Caki2 (cell line): ENCODE measurements around the gene OFD1. TPM values are rescaled to one million over a fixed set of nuclear protein-coding genes. Genes with fewer than 3 reads are reported as not detected.
"Not testable (repeated sequence)": the region's sequence is repeated elsewhere in the genome, so short reads cannot be mapped to it uniquely, and the experiment has no call there.

Source experiments
- DNase-seq: peaks from one replicate; pipeline ENCODE4 v3.0.0-alpha.2; 2015; ENCODE audit warnings: low read depth
- in situ Hi-C: cut with HindIII; loops from 2 replicates; pipeline ENCODE4 v1.10.0; 2016; ENCODE audit warnings: low sequenced_read_pairs, low pct_unique_long_range_greater_than_20kb, mixed read lengths
- total RNA-seq: library from RNA; depleted of rRNA; stranded (reverse); fragments of >200 nt; shearing (Covaris generic); gene quantifications from 2 replicates; pipeline ENCODE4 v1.2.3, GENCODE V29; 2014; ENCODE audit warnings: low replicate concordance

The OFD1 gene
- total RNA-seq, 1 experiment from 2014 or later: 15.5 TPM

DNA sequence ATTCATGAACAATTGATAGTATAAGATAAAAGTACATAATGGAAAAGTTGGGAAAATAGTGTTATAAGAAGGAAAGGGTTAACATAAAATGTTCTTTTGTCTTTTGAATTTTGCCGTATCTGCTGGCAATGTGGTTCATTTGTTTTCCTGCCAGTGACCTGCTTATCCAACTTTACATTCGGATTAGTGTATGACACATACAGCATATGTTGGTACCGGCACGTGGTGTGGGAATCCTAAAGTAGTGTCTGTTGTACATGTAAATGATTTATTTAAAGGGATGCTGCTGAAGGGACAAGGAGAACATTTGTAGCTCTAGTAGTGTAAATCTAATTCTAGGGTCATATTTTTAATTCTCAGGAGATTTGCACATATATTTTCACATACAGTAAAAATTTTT, 34.2 kb upstream of the OFD1 start:
- DNase-seq: no peak
- in situ Hi-C loops: no loop called here

DNA sequence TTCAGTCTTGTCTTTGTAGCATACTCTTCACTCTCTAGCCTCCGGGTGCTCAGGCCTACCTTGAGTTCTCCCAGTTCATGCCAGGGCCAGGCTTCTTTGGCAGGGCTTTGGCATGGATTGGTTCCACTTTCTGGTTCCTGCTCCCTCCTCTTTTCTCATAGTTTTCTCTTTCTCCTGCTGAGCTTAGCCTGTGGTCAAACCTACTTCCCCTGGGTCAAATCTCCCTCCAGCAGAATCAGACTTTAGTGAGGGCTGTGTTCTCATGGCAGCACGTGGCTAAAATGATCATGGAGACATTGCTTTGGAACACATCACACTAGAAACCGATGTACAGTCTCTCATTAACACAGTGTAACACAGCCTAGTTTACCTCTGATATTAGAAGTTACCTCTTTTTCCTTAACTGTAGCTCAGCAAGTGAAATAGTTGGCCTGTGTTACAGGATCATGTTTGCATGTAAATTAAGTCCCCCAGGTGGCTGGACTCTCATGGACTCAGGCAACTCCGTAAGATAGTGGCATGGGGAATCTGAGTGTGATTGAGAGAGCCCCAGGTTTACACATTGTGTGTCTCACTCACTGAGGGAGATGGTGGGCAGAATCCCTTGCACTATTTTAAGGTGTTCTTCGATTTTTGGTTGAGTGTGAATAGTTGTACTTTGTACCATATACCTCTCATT, 32.3 kb upstream of the OFD1 start:
- no peak for DNase-seq
- in situ Hi-C loops: no loop called here

DNA sequence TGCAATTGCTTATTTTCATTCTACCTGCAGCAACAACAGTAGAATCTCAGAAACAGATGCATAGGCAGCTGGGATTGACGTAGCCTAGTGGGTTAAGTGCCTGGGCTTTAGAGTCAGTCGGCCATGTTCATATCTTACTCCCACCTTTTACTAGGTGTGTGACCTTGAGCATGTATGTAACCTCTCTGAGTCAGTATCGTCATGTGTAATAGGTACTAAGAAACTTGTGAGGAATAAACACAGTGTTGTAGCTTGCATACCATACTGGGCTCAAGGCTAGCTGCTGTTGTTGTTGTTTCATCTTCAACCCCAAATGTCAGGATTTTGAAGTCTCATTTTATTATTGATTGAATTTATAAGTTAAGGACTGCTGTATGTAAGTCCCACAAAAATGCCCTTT, 31.4 kb upstream of the OFD1 start:
- DNase-seq: no peak
- in situ Hi-C loops: no loop called here

DNA sequence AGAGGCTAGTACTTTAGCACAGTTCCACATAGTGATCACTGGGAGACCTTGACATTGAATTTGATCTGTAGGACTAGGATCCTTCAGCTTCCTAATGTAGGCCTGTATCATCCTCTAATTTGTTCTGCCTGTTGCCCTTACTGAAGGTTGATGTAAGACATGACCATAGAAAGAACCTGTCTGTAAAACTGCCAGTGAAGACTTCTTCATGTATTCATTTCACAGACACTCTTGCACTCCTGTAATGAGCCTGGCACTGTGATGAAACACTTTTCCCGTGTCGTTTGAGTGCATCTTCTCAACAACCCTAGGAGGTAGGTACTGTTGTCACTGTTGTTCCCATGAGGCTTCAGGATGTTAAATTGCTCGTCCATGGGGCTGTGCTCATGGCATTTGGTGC, 31.0 kb upstream of the OFD1 start:
- in situ Hi-C loops: no loop called here
- DNase-seq: no peak

DNA sequence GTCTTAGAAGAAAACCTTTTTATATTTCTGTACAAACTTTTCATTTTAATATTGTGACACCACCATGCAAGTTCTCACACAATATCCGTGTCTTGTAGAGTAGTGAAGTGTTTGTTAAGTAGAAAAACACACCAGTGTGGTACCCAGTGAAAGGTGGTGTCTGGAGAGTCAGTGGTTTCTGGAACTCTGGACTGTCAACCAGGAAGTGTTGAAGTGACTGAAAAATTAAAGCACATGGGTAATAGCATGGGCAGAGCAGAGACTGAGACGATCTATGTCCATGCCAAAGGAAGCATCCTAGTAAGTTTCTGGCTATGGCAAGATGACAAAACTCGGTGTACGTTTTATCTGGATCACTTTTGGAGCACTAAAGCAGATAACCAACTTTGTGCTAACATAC, 23.4 kb upstream of the OFD1 start:
- DNase-seq: no peak
- in situ Hi-C loops: no loop called here

DNA sequence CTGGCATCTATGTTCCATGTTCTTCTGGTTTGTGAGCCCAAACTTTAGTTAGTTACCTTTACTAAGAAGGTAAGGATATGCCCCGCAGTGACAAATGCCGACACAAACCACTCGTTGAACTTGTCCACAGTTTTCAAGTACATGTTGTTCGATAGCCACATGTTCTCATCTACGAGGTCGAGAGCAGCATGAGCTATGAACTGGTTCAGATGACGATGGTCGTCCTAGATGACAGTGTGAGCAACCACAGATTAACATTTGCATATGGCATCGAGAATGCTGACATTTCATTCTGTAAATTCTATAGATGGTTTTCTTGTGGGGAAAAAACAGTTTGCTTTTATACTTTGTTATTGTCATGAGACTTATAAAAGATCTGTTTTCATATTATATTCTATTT, 18.1 kb upstream of the OFD1 start:
- no peak for DNase-seq
- in situ Hi-C loops: no loop called here

DNA sequence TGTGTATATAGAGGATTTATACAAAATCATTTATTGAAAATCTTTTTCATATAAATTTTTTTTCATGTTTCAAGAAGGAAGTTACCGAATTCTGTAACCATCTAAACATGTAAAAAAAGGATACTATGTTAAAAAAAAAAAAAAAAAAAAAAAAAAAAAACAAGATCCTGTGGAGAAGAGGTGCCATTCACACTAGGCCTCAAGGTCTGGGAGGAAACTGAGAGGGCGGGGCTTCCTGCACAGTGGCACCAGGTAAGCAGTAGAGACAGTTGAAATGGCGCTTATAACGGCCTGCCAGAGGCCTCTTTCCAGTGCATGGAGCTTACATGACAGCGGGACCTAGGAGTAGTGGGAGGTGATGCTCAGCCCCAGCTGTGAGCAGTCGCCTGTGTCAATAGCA, 17.6 kb upstream of the OFD1 start:
- in situ Hi-C loops: no loop called here
- DNase-seq: no peak

DNA sequence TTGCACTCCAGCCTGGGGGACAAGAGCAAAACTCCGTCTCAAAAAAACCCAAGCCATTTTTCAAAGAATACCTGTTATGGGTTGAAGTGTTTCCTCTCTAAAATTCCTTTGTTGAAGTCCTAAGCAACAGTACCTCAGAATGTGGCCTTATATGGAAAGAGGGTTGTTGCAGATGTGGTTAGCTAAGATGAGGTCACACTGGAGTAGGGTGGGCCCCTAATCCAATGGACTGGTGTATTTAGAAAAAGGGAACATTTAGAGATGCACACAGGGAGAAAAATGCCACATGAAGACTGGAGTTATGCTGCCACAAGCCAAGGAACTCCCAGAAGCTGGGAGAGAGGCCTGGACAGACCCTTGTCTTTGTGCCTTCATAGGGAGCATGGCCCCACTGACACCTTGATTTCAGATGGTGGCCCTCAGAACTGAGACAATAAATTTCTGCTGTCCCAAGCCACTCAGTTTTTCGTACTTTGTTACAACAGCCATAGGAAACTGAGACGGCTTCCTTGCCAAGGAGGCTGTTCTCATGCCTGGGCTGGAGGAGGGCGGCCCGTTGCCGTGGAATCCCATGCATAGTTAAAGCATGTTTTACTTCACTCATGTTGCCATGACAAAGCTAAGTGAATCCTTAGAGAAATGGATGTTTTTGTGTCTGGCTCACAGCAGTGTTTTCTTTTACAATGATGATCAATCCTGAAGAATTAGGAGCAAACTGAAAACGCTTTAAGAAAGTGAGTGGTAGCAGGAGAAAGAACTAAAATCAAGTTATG, 16.7 kb upstream of the OFD1 start:
- in situ Hi-C loops: no loop called here
- no peak for DNase-seq

DNA sequence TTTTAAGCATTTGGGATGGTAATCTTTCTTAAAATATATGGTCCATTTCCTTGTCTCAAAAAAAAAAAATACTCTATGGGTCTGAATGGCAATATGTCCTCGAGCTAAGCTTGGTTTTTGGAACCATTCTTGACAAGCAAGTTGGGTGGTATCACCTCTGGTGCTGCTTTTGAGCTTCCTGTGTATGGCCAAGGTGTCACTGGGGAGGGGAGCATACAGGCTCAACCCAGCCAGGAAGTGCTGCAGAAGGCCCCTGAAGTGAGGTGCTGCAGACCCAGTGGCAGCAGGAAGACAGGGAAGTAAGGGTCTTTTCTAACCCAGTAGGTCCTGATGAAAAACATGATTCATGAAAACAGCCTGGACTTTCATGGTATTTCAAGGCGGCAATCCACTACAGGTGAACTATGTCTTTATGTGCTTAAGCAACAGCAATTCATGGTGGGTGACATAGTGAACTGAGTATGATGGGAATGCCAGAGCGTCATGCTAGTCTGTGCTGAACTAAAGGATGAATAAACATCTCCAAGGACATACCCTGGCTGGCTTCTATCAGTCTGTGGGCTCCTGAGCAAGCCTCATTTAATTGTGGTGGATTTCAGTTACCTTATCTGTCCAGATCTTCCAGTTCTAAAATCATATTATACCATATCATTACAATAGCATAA, 15.2 kb upstream of the OFD1 start:
- in situ Hi-C loops: no loop called here
- no peak for DNase-seq

DNA sequence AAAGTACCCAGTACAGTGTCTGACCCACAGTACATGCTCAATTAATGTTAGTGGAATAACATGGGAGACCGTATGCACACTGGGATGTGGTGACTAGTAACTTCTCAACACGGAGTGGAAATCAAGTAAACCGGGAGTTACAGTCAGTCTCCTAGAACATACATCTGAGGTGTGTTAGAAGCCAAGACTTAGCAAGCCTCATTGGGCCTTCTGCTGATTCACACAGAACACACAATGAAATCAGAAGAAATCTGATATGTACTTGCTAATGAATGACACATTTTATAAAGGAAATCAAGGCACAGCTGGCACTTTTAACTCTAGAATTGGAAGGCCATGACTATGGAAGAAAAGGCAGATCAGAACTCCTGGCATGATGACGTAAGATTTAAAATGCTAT, 13.2 kb upstream of the OFD1 start:
- no peak for DNase-seq
- in situ Hi-C loops: no loop called here

DNA sequence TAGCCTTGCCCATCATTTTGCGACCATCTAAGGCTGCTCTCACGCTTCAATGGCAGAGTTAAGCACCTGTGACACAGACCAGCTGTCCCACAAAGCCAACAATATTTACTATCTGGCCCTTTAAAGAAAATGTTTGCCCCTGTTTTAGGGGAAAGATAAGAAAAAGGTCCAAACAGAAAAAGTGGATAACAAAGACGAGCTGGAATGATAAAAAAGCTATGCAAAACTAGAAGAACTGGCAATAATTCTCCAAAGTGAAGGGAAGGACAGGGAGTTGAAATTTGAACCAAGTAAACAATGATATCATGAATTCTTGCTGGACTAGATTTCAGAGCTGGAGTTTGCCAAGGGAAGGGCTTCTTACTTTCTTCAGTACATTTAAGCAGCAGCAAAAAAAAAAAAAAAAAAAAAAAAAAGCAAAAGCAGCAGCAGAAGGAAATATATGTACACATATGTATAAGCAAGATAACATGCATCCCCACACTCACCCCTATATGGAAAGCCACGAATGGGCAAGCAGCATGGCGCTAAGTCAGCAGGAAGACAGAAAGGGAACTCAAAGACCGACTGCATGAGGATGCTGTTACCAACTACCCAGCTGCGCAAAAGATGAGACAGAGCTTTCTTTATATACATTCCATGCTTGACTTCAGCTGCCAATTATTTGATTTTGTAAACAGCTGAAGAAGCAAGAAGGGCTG, 12.6 kb upstream of the OFD1 start:
- DNase-seq: no peak
- in situ Hi-C loops: no loop called here

DNA sequence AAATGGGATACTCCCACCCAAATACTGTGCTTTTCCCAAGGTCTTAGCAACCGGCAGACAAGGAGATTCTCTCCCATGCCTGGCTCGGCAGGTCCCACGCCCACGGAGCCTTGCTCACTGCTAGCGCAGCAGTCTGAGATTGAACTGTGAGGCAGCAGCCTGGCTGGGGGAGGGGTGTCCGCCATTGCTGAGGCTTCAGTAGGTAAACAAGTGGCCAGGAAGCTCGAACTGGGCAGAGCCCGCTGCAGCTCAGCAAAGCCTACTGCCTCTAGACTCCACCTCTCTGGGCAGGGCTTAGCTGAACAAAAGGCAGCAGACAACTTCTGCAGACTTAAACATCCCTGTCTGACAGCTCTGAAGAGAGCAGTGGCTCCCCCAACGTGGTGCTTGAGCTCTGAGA, 9.7 kb upstream of the OFD1 start:
- in situ Hi-C loops, DNase-seq: not testable (repeated sequence)

DNA sequence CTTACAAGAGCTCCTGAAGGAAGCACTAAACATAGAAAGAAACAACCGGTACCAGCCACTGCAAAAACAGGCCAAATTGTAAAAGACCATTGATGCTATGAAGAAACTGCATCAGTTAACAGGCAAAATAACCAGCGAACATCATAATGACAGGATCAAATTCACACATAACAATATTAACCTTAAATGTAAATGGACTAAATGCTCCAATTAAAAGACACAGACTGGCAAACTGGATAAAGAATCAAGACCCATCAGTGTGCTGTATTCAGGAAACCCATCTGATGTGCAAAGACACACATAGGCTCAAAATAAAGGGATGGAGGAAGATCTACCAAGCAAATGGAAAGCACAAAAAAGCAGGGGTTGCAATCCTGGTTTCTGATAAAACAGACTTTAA, 8.0 kb upstream of the OFD1 start:
- DNase-seq, in situ Hi-C loops: not testable (repeated sequence)

DNA sequence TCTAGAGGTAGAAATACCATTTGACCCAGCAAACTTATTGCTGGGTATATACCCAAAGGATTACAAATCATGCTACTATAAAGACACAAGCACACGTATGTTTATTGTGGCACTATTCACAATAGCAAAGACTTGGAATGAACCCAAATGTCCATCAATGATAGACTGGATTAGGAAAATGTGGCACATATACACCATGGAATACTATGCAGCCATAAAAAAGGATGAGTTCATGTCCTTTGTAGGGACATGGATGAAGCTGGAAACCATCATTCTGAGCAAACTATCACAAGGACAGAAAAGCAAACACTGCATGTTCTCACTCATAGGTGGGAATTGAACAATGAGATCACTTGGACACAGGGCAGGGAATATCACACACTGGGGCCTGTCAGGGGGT, 4.0 kb upstream of the OFD1 start:
- in situ Hi-C loops, DNase-seq: not testable (repeated sequence)

DNA sequence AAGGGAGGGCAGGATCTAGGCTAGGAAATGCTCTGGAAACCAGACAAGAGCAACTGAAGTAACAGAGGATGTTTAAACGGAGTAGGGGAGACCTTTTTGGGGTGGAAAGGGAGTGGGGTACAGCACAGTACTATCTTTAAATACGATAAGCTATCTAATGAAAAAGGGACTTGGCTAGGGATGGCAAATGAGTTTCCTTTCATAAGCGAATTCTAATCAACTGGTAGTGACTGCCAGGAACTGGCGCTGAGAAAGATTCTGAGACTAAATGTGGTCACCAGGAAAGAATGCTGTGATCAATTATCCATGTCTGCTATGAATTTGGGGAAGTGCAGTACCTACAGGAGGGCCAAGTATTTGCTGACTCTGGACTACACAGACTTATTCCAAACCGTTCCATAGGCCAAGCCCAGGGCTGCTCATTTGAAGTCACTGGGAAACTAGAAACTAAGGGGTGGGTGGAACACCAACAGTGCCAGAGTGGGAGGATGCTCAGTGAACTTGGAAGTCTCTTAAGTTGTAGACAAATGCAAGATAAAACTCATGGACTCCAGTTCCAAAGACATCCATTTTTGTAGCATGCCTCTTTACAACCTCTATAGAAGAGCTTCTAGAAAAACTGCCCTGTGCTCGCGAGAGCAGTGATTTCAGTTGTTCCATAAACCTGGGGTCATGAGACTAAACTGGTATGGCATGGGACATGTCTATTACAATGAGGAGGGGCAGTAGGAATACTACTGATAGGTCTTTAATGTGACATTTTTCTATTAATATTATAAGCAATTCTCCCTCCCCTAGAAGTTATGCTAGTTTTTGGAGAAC, 2.1 kb upstream of the OFD1 start:
- in situ Hi-C loops: no loop called here
- DNase-seq: no peak

DNA sequence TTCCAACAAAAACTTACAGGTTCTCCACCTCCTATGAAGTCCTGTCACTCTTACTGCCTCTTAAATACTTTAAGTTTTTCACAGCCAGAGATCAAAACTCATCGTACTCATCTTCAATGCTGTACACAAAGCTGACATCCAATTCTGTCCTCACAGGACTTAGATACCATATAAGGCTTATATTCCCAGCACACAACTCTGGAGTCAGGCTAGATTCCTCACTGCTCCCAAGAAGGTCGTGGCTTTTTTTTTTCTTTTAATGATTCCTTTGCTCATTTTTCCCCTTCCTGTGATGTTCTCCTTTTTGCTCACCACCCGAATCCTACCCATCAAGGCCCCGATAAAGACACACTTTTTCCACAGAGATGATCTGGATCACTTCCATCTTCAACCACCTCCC, 1.0 kb upstream of the OFD1 start:
- no peak for DNase-seq
- in situ Hi-C loops: no loop called here

DNA sequence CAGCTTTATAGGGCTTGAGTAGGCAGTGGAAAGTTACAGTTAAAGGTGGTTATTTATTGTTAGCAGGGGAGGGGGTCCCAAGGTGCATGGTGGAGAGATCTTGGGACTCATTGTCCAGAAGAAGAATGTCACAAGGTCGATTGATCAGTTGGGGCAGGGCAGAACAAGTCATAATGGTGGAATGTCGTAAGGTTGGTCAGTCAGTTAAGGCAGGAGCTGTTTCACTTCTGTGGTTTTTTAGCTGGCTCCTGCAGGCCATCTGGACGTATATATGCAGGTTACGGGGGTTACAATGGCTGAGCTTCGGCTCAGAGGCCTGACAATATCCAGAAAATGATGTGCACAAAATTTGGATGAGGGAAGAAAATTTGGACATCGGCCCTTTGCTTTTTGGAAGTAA, 7.1 kb downstream of the OFD1 start:
- in situ Hi-C loops: no loop called here
- no peak for DNase-seq
